Tibial artery (tissue), 4 donors: Measurements from ENCODE around the gene STK38L.
A peak's percentile ranks its signal among the peaks of the same experiment; 100 is the strongest.

Source experiments
- DNase-seq, 2 donors: peaks; one replicate each; pipeline ENCODE4 v3.0.0-alpha.2; 2019
- H3K27ac ChIP-seq, 2 donors: fragments of 200-600 bp; sonication (generic) in 1 of 2; 1 replicate in 1 of 2; 2 replicates in 1 of 2; pipeline ENCODE4 v1.5.1; 2018 to 2019; ENCODE audit warnings: mild to moderate bottlenecking in 1 of 2
- H3K27me3 ChIP-seq, 2 donors: fragments of 200-600 bp; sonication (generic) in 1 of 2; one replicate each; pipeline versions ENCODE4 v1.5.1 to v1.6.0; 2016 to 2019
- H3K36me3 ChIP-seq, 3 donors: fragments of 200-600 bp; sonication (generic) in 2 of 3; one replicate each; pipeline ENCODE4 v1.5.1; 2016 to 2019; ENCODE audit warnings: mild to moderate bottlenecking in 2 of 3
- H3K4me1 ChIP-seq, 4 donors: fragments of 200-600 bp; sonication (generic) in 2 of 4; 1 replicate in 3 of 4; 2 replicates in 1 of 4; pipeline ENCODE4 v1.5.1; 2016 to 2019
- H3K4me3 ChIP-seq, 2 donors: fragments of 200-600 bp; sonication (generic) in 1 of 2; 1 replicate in 1 of 2; 2 replicates in 1 of 2; pipeline ENCODE4 v1.5.1; 2018 to 2019; ENCODE audit warnings: mild to moderate bottlenecking in 2 of 2
- H3K9me3 ChIP-seq, 3 donors: fragments of 200-600 bp; sonication (generic) in 1 of 3; one replicate each; pipeline ENCODE4 v1.5.1; 2016 to 2019
- intact Hi-C: fragments of 100-400 bp; cut with DNase I; formaldehyde crosslinking; loops from one replicate; pipeline ENCODE4 v1.15.0; 2023; ENCODE audit warnings: low total_unique reads
- TF ChIP-seq, protein P1 (sequence below), 2 experiments: fragments of 200-600 bp in 1 of 2; fragments of 450-650 bp in 1 of 2; IDR thresholded peaks; one replicate each; pipeline ENCODE4 v1.5.1; 2017 to 2019; ENCODE audit warnings: antibody characterized with exemption in 2 of 2, mild to moderate bottlenecking in 1 of 2, moderate library complexity in 1 of 2

The STK38L gene

DNA sequence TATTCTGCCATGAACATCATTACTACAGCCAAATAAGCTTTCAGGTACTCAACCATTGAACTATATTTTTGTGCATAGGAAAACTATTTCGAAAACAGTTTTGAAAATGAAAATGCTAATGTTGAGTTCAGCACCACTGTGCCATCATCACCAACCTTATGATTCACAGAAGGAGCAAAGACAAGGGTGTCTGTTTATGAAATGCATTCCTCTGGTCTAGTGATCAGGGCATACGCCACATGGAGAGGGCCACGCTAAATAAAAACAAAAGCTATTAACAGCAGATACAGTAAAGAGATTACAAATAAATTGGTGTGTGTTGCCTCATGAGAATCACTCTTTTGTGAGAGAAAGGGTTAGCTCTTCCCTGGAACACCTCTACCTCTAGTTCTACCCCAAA, 45.3 kb downstream of the STK38L start:
- H3K4me3 ChIP-seq: no peak overlapping the region
- no peaks in the 10 kb centered on the region for H3K36me3 ChIP-seq
- peak overlapping the region; percentile 86 to 88 for H3K27ac ChIP-seq
- H3K9me3 ChIP-seq: no peaks in the 10 kb centered on the region
- TF ChIP-seq, protein P1, sequence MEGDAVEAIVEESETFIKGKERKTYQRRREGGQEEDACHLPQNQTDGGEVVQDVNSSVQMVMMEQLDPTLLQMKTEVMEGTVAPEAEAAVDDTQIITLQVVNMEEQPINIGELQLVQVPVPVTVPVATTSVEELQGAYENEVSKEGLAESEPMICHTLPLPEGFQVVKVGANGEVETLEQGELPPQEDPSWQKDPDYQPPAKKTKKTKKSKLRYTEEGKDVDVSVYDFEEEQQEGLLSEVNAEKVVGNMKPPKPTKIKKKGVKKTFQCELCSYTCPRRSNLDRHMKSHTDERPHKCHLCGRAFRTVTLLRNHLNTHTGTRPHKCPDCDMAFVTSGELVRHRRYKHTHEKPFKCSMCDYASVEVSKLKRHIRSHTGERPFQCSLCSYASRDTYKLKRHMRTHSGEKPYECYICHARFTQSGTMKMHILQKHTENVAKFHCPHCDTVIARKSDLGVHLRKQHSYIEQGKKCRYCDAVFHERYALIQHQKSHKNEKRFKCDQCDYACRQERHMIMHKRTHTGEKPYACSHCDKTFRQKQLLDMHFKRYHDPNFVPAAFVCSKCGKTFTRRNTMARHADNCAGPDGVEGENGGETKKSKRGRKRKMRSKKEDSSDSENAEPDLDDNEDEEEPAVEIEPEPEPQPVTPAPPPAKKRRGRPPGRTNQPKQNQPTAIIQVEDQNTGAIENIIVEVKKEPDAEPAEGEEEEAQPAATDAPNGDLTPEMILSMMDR (IDR thresholded peaks at IDR 0.05): no peak
- H3K27me3 ChIP-seq: no peaks in the 10 kb centered on the region
- intact Hi-C loops: no loop called here
- peaks cover 0 to 100% (median 75%) of the 10 kb centered on the region in 4 donors for H3K4me1 ChIP-seq
- DNase-seq: no peak

DNA sequence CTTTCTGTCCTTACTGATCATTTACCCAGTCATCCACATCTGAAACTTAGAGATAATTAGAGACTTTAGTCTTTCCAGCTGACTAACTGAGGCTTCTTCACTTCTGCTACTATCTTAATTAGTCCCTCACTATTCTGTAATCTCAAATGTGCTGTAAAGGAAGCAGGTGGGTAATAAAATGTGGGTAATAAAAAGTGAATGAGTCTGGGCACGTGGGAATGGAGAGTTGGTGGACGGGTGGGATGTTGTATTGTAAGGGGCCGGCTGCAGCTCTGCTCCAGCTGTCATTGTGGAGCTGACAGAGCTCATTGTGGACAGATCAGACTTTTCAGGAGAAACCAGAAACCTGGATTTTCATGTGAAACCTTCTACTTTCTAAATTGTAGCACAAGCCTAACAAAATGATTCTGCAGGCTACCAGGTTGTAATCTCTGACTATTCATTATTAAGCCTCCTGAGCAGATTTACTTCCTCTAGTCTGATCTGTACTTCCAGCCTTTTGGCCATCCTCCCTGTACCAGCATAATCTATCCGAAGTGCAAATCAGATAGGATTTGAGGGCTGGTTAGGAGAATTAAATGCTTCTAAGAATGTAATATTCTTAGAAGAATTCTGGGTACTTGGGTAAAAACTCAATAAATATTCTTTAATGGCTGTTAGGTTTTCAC, 46.5 kb downstream of the STK38L start:
- intact Hi-C loops: no loop called here
- DNase-seq: no peak
- Histone ChIP-seq H3K27me3 (no peaks in the 10 kb centered on the region), H3K4me1 (peaks cover 0 to 100% (median 78%) of the 10 kb centered on the region in 4 donors), H3K36me3 (no peaks in the 10 kb centered on the region), H3K4me3 (no peak overlapping the region), H3K9me3 (no peaks in the 10 kb centered on the region), H3K27ac (peak overlapping the region; percentile 86 to 88)
- TF ChIP-seq, protein P1 (IDR thresholded peaks at IDR 0.05): no peak

DNA sequence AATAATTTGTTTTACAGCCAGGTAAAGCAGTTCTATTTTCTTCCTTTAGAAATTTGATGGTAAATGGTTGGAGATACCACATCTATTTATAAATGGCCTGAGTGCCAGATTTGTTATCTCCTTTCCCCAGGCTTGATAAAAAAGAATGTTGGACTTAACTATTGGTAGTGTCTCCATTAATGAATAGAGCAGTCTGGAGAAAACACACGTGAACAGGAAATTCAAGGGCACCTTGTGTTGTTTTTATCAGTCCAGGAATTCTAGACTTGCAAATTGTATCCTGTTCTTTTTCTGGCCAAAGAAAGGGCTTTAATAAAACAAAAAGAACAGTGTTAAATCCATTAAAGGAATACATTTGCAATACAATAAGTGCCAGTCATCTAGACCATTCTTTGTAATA, 47.8 kb downstream of the STK38L start:
- intact Hi-C loops: no loop called here
- H3K4me1 ChIP-seq: peaks cover 0 to 100% (median 76%) of the 10 kb centered on the region in 4 donors
- TF ChIP-seq, protein P1 (IDR thresholded peaks at IDR 0.05): no peak
- no peaks in the 10 kb centered on the region for H3K36me3 ChIP-seq
- H3K9me3 ChIP-seq: no peaks in the 10 kb centered on the region
- no peak overlapping the region for H3K4me3 ChIP-seq
- H3K27ac ChIP-seq: peak overlapping the region; percentile 86 to 88
- DNase-seq: no peak
- H3K27me3 ChIP-seq: no peaks in the 10 kb centered on the region

DNA sequence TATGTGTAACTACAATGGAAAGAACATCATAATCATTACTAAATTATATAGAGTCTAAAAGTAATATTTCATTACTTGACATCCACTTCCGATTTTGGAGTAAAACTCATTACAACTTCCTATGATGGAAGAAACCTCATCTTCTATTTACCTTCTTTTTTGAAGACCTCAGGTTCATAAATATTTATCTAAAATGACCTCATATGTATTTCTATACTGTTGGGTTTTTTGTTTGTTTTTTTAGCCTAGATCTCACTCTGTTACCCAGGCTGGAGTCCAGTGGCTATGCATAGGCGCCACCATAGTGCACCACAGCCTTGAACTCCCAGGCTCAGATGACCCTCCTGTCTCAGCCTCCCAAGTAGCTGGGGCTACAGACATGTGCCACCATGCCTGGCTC, 48.6 kb downstream of the STK38L start:
- H3K4me3 ChIP-seq: no peak overlapping the region
- intact Hi-C loops: no loop called here
- peaks cover 0 to 100% (median 75%) of the 10 kb centered on the region in 4 donors for H3K4me1 ChIP-seq

GRCh38 chr12:27293463-27293862, 49.4 kb downstream of the STK38L start:
- no peaks in the 10 kb centered on the region for H3K27me3 ChIP-seq
- no peaks in the 10 kb centered on the region for H3K9me3 ChIP-seq
- peaks cover 6 to 8% (median 7%) of the 10 kb centered on the region in 3 donors for H3K36me3 ChIP-seq
- peaks cover 0 to 100% (median 77%) of the 10 kb centered on the region in 4 donors for H3K4me1 ChIP-seq
- H3K27ac ChIP-seq: peak overlapping the region; percentile 86 to 88
- intact Hi-C loops: no loop called here
- DNase-seq: no peak
- TF ChIP-seq, protein P1 (IDR thresholded peaks at IDR 0.05): no peak
- no peak overlapping the region for H3K4me3 ChIP-seq

More for the DNA sequence above, 48.6 kb downstream of the STK38L start:
- H3K27ac ChIP-seq: peak overlapping the region; percentile 86 to 88
- no peaks in the 10 kb centered on the region for H3K9me3 ChIP-seq
- H3K27me3 ChIP-seq: no peaks in the 10 kb centered on the region
- TF ChIP-seq, protein P1 (IDR thresholded peaks at IDR 0.05): no peak
- no peak for DNase-seq
- peaks cover 0 to 2% (median under 1%) of the 10 kb centered on the region in 3 donors for H3K36me3 ChIP-seq
